Skeletal muscle satellite cell (primary cell): ENCODE data around the gene KRTAP9-8. TPM values are rescaled to one million over a fixed set of nuclear protein-coding genes. Genes with fewer than 3 reads are reported as not detected.

Experiments
- small RNA-seq: library from RNA; depleted of rRNA; stranded (forward); fragments of <200 nt; gene quantifications from one replicate; pipeline ENCODE3, GENCODE V24; 2012

The KRTAP9-8 gene

Small RNA genes lying within 50 kb of the gene (small RNA-seq; reads per million reads assigned to genes)
- not detected for gene KRTAP9-10P
